ENCODE data around the gene CLCN1.

GRCh38 chr7:143354376-143354775, 38.5 kb downstream of the CLCN1 start:
- TF ChIP-seq ATF2 (IDR thresholded peaks at IDR 0.05; ENCODE audit: low read length): no peak
- no peak for TF ChIP-seq CTCF (IDR thresholded peaks at IDR 0.05; ENCODE audit: control extremely low read depth in 1 of 3, insufficient read depth in 1 of 3, low read depth in 1 of 3, low read length in 3 of 3)
- TF ChIP-seq YY1 (IDR thresholded peaks at IDR 0.05; ENCODE audit: low read depth, low read length): no peak
- no peak for TF ChIP-seq TAF1 (IDR thresholded peaks at IDR 0.05; ENCODE audit: low read depth, low read length)
- TF ChIP-seq CREB1 (IDR thresholded peaks at IDR 0.05): no peak
- no peak for TF ChIP-seq E2F6 (IDR thresholded peaks at IDR 0.05)
- no peak for TF ChIP-seq ZNF274 (IDR thresholded peaks at IDR 0.05; ENCODE audit: borderline replicate concordance, extremely low read depth, low read length)
- no peak for TF ChIP-seq POLR2A (IDR thresholded peaks at IDR 0.05; ENCODE audit: control extremely low read depth in 1 of 2, low read depth in 2 of 2, low read length in 2 of 2)
- no peak for TF ChIP-seq SP1 (IDR thresholded peaks at IDR 0.05; ENCODE audit: low read depth, low read length)
- TF ChIP-seq BRCA1 (IDR thresholded peaks at IDR 0.05; ENCODE audit: low read depth, low read length): no peak
- no peak for TF ChIP-seq KDM1A (IDR thresholded peaks at IDR 0.05; ENCODE audit: borderline replicate concordance, low read length)
- TF ChIP-seq MAX (IDR thresholded peaks at IDR 0.05): no peak
- no peak for TF ChIP-seq FOSL1 (IDR thresholded peaks at IDR 0.05; ENCODE audit: insufficient read depth, low read depth, low read length)
